ENCODE data around the gene CAMK1G. TPM values are rescaled to one million over a fixed set of nuclear protein-coding genes. Genes with fewer than 3 reads are reported as not detected.

The CAMK1G gene
- total RNA-seq, 1 donor from 2014 or later, result 0.21 TPM

GRCh38 chr1:209587789-209588188 lies 4.3 kb downstream of the CAMK1G start:
- TF ChIP-seq CTCF (IDR thresholded peaks at IDR 0.05; ENCODE audit: insufficient read depth, low read length, poor library complexity, severe bottlenecking), result no peak
- Histone ChIP-seq H3K4me3 (ENCODE audit: low read depth, low read length) (no peak overlapping the region), H3K36me3 (ENCODE audit: control insufficient read depth, insufficient read depth, low read length) (no peaks in the 10 kb centered on the region), H3K27me3 (ENCODE audit: control insufficient read depth, insufficient read depth, low read length) (peaks cover 5% of the 10 kb centered on the region)
- no peak for DNase-seq (ENCODE audit: low read depth)

- TF ChIP-seq CTCF (IDR thresholded peaks at IDR 0.05; ENCODE audit: insufficient read depth, low read length, poor library complexity, severe bottlenecking), result no peak
- DNase-seq (ENCODE audit: low read depth), result no peak
- Histone ChIP-seq H3K27me3 (ENCODE audit: control insufficient read depth, insufficient read depth, low read length) (peaks cover 5% of the 10 kb centered on the region), H3K36me3 (ENCODE audit: control insufficient read depth, insufficient read depth, low read length) (no peaks in the 10 kb centered on the region), H3K4me3 (ENCODE audit: low read depth, low read length) (no peak overlapping the region)
These were observed 5.9 kb downstream of the CAMK1G start for GRCh38 chr1:209589440-209589839.

- DNase-seq (ENCODE audit: low read depth), result no peak
- H3K27me3 ChIP-seq (ENCODE audit: control insufficient read depth, insufficient read depth, low read length), result peaks cover 5% of the 10 kb centered on the region
- no peak overlapping the region for H3K4me3 ChIP-seq (ENCODE audit: low read depth, low read length)
- TF ChIP-seq CTCF (IDR thresholded peaks at IDR 0.05; ENCODE audit: insufficient read depth, low read length, poor library complexity, severe bottlenecking), result no peak
- H3K36me3 ChIP-seq (ENCODE audit: control insufficient read depth, insufficient read depth, low read length), result no peaks in the 10 kb centered on the region
These were observed 6.3 kb downstream of the CAMK1G start for GRCh38 chr1:209589863-209590262.

- H3K27me3 ChIP-seq (ENCODE audit: control insufficient read depth, insufficient read depth, low read length), result peaks cover 5% of the 10 kb centered on the region
- peak; percentile 48 for TF ChIP-seq CTCF (IDR thresholded peaks at IDR 0.05; ENCODE audit: insufficient read depth, low read length, poor library complexity, severe bottlenecking)
- no peak overlapping the region for H3K4me3 ChIP-seq (ENCODE audit: low read depth, low read length)
- no peak for DNase-seq (ENCODE audit: low read depth)
- H3K36me3 ChIP-seq (ENCODE audit: control insufficient read depth, insufficient read depth, low read length), result no peaks in the 10 kb centered on the region
These were observed 6.9 kb downstream of the CAMK1G start for GRCh38 chr1:209590405-209590804.

- Histone ChIP-seq H3K27me3 (ENCODE audit: control insufficient read depth, insufficient read depth, low read length) (peaks cover 3% of the 10 kb centered on the region), H3K4me3 (ENCODE audit: low read depth, low read length) (no peak overlapping the region), H3K36me3 (ENCODE audit: control insufficient read depth, insufficient read depth, low read length) (no peaks in the 10 kb centered on the region)
- no peak for TF ChIP-seq CTCF (IDR thresholded peaks at IDR 0.05; ENCODE audit: insufficient read depth, low read length, poor library complexity, severe bottlenecking)
- no peak for DNase-seq (ENCODE audit: low read depth)
These were observed 10.2 kb downstream of the CAMK1G start for GRCh38 chr1:209593747-209594146.

GRCh38 chr1:209594440-209594839 lies 10.9 kb downstream of the CAMK1G start:
- peaks cover 3% of the 10 kb centered on the region for H3K27me3 ChIP-seq (ENCODE audit: control insufficient read depth, insufficient read depth, low read length)
- no peak overlapping the region for H3K4me3 ChIP-seq (ENCODE audit: low read depth, low read length)
- TF ChIP-seq CTCF (IDR thresholded peaks at IDR 0.05; ENCODE audit: insufficient read depth, low read length, poor library complexity, severe bottlenecking), result no peak
- no peaks in the 10 kb centered on the region for H3K36me3 ChIP-seq (ENCODE audit: control insufficient read depth, insufficient read depth, low read length)
- no peak for DNase-seq (ENCODE audit: low read depth)

All from kidney epithelial cell (primary cell).